Vagina (tissue), 2 donors: ENCODE data around the gene GLMP.

Experiments used
- POLR2A ChIP-seq, 2 donors: fragments of 450-650 bp; IDR thresholded peaks; one replicate each; pipeline ENCODE4 v1.6.1; 2017; ENCODE audit warnings: antibody characterized with exemption in 2 of 2, mild to moderate bottlenecking in 2 of 2, moderate library complexity in 2 of 2
- POLR2AphosphoS5 ChIP-seq, 2 donors: sonication (generic); formaldehyde crosslinking; IDR thresholded peaks; one replicate each; pipeline ENCODE4 v1.9.0; 2017; ENCODE audit warnings: antibody characterized with exemption in 2 of 2, mild to moderate bottlenecking in 2 of 2, low read depth in 1 of 2; ENCODE audit not compliant: insufficient read depth in 1 of 2
- TF ChIP-seq, protein P1 (sequence below), 3 experiments: fragments of 450-650 bp in 2 of 3; fragments of 200-600 bp in 1 of 3; sonication (generic) in 1 of 3; IDR thresholded peaks; one replicate each; pipeline ENCODE4 v1.5.1; 2017 to 2019; ENCODE audit warnings: antibody characterized with exemption in 3 of 3, mild to moderate bottlenecking in 2 of 3, moderate library complexity in 2 of 3

DNA sequence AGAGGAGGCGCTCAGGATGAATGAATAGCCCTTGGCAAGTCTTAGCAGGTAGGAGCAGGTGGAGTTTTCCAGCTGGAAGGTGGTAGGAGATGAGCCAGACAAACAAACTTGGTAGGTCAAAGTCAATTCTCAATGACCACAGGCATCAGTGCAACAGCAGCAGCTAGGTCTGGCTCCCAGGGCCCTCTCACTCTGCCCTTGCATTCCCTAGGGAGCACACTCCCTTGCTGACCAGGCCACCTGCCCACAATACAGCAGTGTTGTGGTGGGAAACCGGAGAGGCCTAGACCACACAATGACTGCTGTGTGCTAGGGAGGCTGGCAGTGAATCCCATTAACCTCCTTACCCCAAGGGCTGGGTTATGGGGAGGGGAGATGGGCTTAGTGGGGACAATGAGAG is 34.6 kb downstream of the GLMP start:
- TF ChIP-seq, protein P1, sequence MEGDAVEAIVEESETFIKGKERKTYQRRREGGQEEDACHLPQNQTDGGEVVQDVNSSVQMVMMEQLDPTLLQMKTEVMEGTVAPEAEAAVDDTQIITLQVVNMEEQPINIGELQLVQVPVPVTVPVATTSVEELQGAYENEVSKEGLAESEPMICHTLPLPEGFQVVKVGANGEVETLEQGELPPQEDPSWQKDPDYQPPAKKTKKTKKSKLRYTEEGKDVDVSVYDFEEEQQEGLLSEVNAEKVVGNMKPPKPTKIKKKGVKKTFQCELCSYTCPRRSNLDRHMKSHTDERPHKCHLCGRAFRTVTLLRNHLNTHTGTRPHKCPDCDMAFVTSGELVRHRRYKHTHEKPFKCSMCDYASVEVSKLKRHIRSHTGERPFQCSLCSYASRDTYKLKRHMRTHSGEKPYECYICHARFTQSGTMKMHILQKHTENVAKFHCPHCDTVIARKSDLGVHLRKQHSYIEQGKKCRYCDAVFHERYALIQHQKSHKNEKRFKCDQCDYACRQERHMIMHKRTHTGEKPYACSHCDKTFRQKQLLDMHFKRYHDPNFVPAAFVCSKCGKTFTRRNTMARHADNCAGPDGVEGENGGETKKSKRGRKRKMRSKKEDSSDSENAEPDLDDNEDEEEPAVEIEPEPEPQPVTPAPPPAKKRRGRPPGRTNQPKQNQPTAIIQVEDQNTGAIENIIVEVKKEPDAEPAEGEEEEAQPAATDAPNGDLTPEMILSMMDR (IDR thresholded peaks at IDR 0.05) = no peak
- TF ChIP-seq POLR2A (IDR thresholded peaks at IDR 0.05) (no peak), POLR2AphosphoS5 (IDR thresholded peaks at IDR 0.05; ENCODE audit: insufficient read depth in 1 of 2, low read depth in 1 of 2) (no peak)
